ENCODE results near the gene OTUD6A.

Gene OTUD6A

GRCh38 chrX:70062076-70062475 lies at the start of gene OTUD6A:
TSS of gene OTUD6A (plus strand) at chrX:70062457. CDS start at chrX:70062525, 68 bp downstream.
- DNase-seq = no peak

- no peak for DNase-seq
These were observed 49.5 kb upstream of the OTUD6A start for GRCh38 chrX:70012756-70013155.

GRCh38 chrX:70013466-70014381 lies 48.5 kb upstream of the OTUD6A start:
- DNase-seq = no peak

GRCh38 chrX:70016513-70016912 lies 45.7 kb upstream of the OTUD6A start:
- DNase-seq = no peak

GRCh38 chrX:70022616-70023015 lies 39.6 kb upstream of the OTUD6A start:
- no peak for DNase-seq

- no peak for DNase-seq
These were observed 36.8 kb upstream of the OTUD6A start for GRCh38 chrX:70025464-70025863.

GRCh38 chrX:70026112-70026850 lies 36.0 kb upstream of the OTUD6A start:
- DNase-seq = no peak

- no peak for DNase-seq
These were observed 35.4 kb upstream of the OTUD6A start for GRCh38 chrX:70026851-70027200.

GRCh38 chrX:70029863-70030262 lies 32.4 kb upstream of the OTUD6A start:
- DNase-seq = no peak

- peak; percentile 1 for DNase-seq
These were observed 31.9 kb upstream of the OTUD6A start for GRCh38 chrX:70030301-70030767.

- DNase-seq = no peak
These were observed 29.5 kb upstream of the OTUD6A start for GRCh38 chrX:70032792-70033191.

- no peak for DNase-seq
These were observed 28.8 kb upstream of the OTUD6A start for GRCh38 chrX:70033348-70034051.

- no peak for DNase-seq
These were observed 27.6 kb upstream of the OTUD6A start for GRCh38 chrX:70034646-70035045.

- DNase-seq = no peak
These were observed 23.7 kb upstream of the OTUD6A start for GRCh38 chrX:70038515-70038914.

GRCh38 chrX:70038951-70039350 lies 23.3 kb upstream of the OTUD6A start:
- DNase-seq = no peak

GRCh38 chrX:70039758-70040157 lies 22.5 kb upstream of the OTUD6A start:
- DNase-seq = no peak

GRCh38 chrX:70041993-70042392 lies 20.3 kb upstream of the OTUD6A start:
- no peak for DNase-seq

GRCh38 chrX:70042399-70043371 lies 19.6 kb upstream of the OTUD6A start:
- no peak for DNase-seq

- DNase-seq = no peak
These were observed 18.6 kb upstream of the OTUD6A start for GRCh38 chrX:70043685-70044084.

GRCh38 chrX:70044541-70045245 lies 17.6 kb upstream of the OTUD6A start:
- DNase-seq = no peak

GRCh38 chrX:70046978-70047377 lies 15.3 kb upstream of the OTUD6A start:
- no peak for DNase-seq

Measured in NCI-H2171 (cell line).